GM19397 (cell line): ENCODE measurements around the gene DNAH6.

Experiments used
- ATAC-seq: cut with Tn5 transposase; IDR thresholded peaks from one replicate; pipeline ENCODE4 v1.9.1; 2021; ENCODE audit warnings: mild to moderate bottlenecking, moderate library complexity; ENCODE audit not compliant: unreplicated experiment

Gene DNAH6

DNA sequence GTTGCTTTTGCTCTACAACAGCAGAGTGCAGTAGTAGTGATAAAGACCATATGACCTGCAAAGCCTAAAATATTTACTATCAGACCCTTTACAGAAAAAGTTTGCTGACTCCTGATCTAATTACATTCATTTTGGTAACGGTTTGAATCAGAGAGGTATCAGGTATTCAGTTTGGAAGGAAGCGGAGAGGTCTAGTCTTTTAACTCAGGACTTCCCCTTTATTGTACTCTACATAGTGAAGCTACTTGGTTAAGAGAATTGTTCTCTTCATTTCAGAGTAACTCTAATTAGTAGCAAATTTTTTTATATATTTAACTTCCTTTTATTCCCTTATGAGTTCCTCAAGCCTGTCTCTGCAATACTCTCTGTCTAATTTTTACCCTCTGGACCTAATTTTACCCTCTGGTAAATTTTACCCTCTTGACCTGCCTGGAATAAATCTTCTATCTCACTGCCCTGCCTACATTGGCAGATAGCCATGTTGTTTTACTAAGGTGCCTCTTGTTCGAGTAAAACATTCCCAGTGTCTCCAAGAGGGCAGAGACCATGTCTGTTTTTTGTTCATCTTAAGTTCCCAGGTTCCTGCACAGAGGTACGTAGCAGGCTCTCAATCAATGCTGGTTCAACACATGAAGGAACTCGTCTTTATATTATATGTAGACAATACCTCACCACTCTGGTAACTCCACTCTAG lies 170.6 kb downstream of the DNAH6 start:
- ATAC-seq, result no peak

DNA sequence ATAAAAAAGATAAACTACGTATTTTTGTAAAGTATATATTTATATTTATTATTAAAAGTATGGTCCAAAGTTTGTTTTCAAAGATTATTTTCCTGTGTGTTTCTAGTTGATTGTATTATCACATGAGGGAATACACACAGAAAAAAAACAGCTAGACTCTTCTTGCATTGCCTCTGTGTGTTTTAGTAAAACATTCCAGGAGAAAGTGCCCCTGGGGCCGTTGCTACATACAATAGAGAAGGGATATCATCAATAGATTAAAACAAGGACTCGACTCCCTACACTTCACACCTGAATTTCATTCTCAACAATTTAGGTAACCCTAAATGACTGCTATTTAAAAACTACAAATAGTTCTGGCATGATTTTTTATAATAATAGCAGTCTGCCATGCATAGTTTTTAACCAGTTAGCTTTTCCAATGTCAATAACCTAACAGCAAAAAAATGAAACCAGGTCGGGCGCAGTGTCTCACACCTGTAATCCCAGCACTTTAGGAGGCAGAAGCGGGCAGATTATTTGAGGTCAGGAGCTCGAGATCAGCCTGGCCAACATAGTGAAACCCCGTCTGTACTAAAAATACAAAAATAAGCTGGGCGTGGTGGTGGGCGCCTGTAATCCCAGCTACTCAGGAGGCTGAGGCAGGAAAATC lies 171.3 kb downstream of the DNAH6 start:
- ATAC-seq, result no peak

GRCh38 chr2:84690225-84690624 lies 173.9 kb downstream of the DNAH6 start:
- ATAC-seq, result no peak

DNA sequence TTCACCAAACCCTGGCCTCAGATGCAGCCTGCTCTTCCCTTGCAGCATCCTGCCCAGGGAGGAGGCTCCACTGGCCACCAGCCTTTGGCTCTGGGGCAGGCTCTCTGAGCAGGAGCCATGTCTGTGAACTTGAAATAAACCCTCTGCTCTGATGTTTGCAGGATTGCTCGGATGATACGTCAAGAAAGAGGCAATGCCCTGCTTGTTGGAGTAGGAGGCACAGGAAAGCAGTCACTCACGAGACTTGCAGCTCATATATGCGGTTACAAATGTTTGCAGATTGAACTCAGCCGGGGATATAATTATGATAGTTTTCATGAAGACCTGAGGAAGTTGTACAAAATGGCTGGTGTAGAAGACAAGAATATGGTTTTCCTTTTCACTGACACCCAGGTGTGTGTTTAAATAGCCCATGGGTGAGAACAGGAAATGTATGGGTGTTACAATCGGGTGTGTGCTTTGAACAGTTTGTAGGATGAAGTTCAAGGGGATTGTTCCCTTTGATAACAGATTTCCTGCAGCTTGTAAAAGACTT lies 177.9 kb downstream of the DNAH6 start:
- no peak for ATAC-seq

- ATAC-seq, result no peak
Observed at GRCh38 chr2:84697895-84698294, 181.6 kb downstream of the DNAH6 start.

GRCh38 chr2:84700006-84700405 lies 183.7 kb downstream of the DNAH6 start:
- ATAC-seq, result no peak

- ATAC-seq, result no peak
Observed at GRCh38 chr2:84701880-84702279, 185.6 kb downstream of the DNAH6 start.

- no peak for ATAC-seq
Observed at GRCh38 chr2:84702941-84703340, 186.6 kb downstream of the DNAH6 start.

GRCh38 chr2:84703831-84704230 lies 187.5 kb downstream of the DNAH6 start:
- ATAC-seq, result no peak

- no peak for ATAC-seq
Observed at GRCh38 chr2:84704505-84705244, 188.4 kb downstream of the DNAH6 start.

- ATAC-seq, result no peak
Observed at GRCh38 chr2:84705858-84706257, 189.6 kb downstream of the DNAH6 start.

DNA sequence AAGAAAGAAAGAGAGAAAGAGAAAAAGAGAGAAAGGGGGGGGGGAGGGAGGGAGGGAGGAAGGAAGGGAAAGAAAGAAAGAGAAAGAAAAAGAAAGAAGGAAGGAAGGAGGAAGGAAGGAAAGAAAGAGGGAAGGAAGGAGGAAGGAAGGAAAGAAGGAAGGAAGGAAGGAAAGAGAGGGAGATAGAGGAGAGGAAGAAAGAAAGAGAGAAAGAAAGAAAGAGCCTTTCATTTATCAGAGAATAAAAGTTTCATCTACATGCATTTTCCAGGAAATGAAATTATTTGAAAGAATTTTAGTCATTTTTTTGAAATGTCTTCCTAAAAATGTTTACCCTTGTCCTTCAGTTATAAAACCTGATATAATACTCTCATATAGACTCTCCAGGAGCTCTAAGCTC lies 192.1 kb downstream of the DNAH6 start:
- ATAC-seq, result no peak

GRCh38 chr2:84711651-84712050 lies 195.4 kb downstream of the DNAH6 start:
- no peak for ATAC-seq

GRCh38 chr2:84713441-84713840 lies 197.1 kb downstream of the DNAH6 start:
- no peak for ATAC-seq

GRCh38 chr2:84716564-84716963 lies 200.3 kb downstream of the DNAH6 start:
- no peak for ATAC-seq

DNA sequence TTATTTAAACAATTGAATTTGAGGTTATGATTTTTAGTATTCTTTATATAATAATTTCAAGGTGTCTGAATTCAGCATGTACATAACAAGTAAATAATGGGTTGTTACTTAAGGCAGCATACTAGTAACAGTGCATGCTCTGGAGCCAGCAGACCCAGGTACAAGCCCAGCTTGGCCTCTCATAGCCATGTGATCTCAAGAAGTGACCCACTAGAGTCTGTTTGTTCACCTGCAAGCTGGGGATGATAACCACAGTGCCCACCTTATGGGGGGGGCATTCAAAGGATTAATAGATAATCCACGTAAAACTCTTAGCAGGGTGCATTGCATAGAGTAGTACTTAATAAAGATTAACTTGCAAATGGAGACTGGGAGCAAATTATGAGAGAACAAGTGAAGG lies 201.0 kb downstream of the DNAH6 start:
- no peak for ATAC-seq

DNA sequence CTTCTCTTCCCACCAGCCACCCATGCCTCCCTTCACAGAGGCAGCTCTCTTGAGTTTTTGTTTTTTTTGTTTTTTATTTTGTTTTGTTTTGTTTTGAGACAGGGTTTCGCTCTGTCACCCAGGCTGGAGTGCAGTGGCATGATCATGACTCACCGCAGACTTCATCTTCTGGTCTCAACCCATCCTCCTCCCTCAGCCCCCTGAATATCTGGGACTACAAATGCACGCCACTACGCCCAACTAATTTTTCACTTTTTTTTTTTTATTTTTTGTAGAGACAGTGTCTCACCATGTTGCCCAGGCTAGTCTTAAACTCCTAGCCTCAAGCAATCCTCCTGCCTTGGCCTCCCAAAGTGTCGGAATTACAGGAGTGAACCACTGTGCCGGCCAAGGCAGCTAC lies 203.1 kb downstream of the DNAH6 start:
- no peak for ATAC-seq

DNA sequence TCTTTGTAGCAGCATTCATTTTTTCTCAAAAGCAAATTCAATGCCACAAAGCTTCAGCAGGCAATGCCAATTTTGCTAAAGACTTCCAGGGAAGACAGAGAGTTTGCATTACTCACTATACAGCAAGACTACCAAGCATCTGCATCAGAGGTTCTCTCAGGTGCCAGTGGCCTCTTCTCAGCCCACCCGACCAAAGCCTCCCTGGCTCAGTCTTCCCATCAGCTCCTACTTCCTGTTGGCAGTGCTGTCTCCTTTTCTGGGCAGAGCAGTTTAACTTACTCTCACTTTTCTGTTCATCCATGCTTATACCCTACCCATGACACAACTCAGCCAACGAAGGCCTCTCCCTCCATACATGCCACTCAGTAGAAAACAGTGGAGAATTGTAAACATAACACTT lies 207.5 kb downstream of the DNAH6 start:
- ATAC-seq, result no peak

DNA sequence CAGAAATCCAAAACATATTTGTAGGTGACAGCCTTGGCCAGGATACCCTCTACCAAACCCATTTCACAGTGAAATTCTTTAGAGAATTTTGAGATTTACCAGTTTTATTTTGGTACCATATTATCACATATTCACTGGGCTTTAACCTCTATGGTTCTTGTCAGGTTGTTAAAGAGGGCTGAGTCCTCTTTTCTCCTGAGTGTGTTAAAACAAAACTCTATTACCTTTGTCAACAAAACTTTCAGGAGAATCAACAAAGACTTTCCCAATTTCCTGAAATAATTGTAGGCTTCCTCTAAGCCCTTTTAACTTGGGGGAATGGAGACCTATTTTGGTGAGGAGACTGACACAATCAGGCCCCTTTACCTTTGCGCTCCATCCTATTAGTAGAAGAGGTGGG lies 209.4 kb downstream of the DNAH6 start:
- no peak for ATAC-seq

- ATAC-seq, result no peak
Observed at GRCh38 chr2:84727315-84727714, 211.0 kb downstream of the DNAH6 start.

- no peak for ATAC-seq
Observed at GRCh38 chr2:84729224-84729623, 212.9 kb downstream of the DNAH6 start.

GRCh38 chr2:84731185-84731584 lies 214.9 kb downstream of the DNAH6 start:
- no peak for ATAC-seq
